Mucosa of descending colon (tissue), 3 donors: ENCODE results near the gene ELAC2. TPM values are rescaled to one million over a fixed set of nuclear protein-coding genes. Genes with fewer than 3 reads are reported as not detected.

ENCODE experiments used
- ATAC-seq: fragments of 200-7000 bp; cut with Tn5 transposase; one replicate; pipeline ENCODE4 v1.9.1; 2020; ENCODE audit warnings: mild to moderate bottlenecking, moderate library complexity
- DNase-seq, 3 donors: peaks; one replicate each; pipeline ENCODE4 v3.0.0-alpha.2; 2020
- H3K36me3 ChIP-seq: fragments of 200-600 bp; one replicate; pipeline ENCODE4 v1.8.0; 2021; ENCODE audit warnings: low read depth, mild to moderate bottlenecking
- H3K4me1 ChIP-seq: fragments of 200-600 bp; one replicate; pipeline ENCODE4 v1.8.0; 2021; ENCODE audit warnings: low read depth, mild to moderate bottlenecking
- H3K4me3 ChIP-seq: fragments of 200-600 bp; one replicate; pipeline ENCODE4 v1.8.0; 2021; ENCODE audit warnings: mild to moderate bottlenecking
- H3K9me3 ChIP-seq: fragments of 200-600 bp; one replicate; pipeline ENCODE4 v1.8.0; 2021; ENCODE audit warnings: mild to moderate bottlenecking
- intact Hi-C, 2 donors: fragments of 100-400 bp; cut with DNase I in 1 of 2; cut with micrococcal nuclease in 1 of 2; formaldehyde crosslinking; loops; one replicate each; pipeline versions ENCODE4 v1.11.0 to v1.11.1; 2022; cut with DNase I, micrococcal nuclease
- total RNA-seq, 3 donors: library from RNA; stranded (reverse); fragmentation: NEBNext Ultra II Directional in 2 of 3; extraction: Animal tissue kit (Norgen Biotek cat#: 25700) in 2 of 3; gene quantifications; one replicate each; pipeline versions ENCODE4 v1.2.1 to v1.2.4, GENCODE V29; 2021 to 2023
- TF ChIP-seq, protein P1 (sequence below): fragments of 200-600 bp; IDR thresholded peaks from one replicate; pipeline ENCODE4 v1.8.0; 2022; ENCODE audit warnings: antibody characterized with exemption, mild to moderate bottlenecking
- donor health status: DM: no; HTN: no; CAD: no; lungs with moderate emphysema.
- donor health status: DM: no; HTN: no; CAD: no.
- donor health status: DM: no; HTN: yes; CAD: no.

ELAC2 gene
- total RNA-seq, 3 donors from 2014 or later: 46.7 to 47.1 (median 46.9) TPM

DNA sequence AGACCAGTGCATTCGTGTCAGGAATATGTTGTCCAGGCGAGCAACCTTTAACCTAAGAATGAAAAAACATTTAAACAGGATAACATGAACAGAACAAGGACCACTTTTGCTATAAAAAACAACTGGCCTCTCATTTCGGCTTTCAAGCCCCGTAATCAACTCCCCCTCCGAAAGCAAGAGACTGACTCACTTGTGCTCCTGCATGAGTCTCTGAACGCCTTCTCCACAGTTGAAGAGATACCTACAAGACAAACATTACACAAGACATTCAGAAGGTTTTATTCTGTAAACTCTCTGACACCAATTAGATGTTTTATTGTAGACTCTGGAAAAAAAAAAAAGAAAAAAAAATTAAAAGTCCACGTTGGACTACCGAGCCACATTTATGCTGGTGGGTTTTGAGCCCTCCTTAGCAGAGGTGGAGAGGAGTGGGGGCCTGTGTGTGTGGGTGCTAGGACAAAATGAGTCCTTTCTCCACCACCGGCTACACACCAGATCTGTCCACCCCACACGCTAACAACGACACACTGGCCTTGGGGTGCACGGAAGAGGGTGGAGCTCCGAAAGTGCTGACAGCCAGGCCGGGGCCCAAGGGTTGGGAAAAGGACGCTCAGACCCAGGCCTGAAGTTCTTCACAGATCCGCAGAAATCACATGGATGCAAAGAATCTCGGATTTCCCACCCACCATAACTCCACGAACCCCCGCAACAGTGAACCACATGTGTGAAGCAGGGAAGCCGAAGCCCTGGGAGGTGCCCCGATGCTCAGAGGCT lies 759 bp downstream of the ELAC2 start:
- DNase-seq (no peak), ATAC-seq (peak; percentile 29)
- H3K36me3 ChIP-seq: peaks cover 4% of the 10 kb centered on the region
- peaks cover 9% of the 10 kb centered on the region for H3K4me1 ChIP-seq
- peak overlapping the region; percentile 53 for H3K4me3 ChIP-seq
- TF ChIP-seq, protein P1, sequence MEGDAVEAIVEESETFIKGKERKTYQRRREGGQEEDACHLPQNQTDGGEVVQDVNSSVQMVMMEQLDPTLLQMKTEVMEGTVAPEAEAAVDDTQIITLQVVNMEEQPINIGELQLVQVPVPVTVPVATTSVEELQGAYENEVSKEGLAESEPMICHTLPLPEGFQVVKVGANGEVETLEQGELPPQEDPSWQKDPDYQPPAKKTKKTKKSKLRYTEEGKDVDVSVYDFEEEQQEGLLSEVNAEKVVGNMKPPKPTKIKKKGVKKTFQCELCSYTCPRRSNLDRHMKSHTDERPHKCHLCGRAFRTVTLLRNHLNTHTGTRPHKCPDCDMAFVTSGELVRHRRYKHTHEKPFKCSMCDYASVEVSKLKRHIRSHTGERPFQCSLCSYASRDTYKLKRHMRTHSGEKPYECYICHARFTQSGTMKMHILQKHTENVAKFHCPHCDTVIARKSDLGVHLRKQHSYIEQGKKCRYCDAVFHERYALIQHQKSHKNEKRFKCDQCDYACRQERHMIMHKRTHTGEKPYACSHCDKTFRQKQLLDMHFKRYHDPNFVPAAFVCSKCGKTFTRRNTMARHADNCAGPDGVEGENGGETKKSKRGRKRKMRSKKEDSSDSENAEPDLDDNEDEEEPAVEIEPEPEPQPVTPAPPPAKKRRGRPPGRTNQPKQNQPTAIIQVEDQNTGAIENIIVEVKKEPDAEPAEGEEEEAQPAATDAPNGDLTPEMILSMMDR: no peak
- no peaks in the 10 kb centered on the region for H3K9me3 ChIP-seq
- intact Hi-C loops: no loop called here

DNA sequence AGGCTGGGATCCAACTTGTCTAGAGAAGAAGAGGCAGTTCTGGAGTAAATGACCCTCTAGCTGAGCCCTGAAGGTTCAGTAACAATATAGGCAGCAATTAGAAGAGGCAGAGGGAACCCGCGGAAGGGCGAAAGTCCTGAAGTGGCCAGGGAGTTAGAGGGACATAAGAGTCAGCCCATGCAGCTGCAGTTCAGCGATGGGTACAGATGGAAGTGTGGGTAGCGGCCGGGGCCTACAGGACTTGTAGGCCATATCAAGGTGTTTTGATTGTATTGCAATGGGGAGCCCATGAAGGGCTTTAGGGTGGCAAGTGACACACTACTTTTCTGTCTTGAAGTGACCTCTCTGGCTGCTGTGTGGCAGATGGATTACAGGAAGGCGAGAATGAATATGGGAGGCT lies 3.0 kb downstream of the ELAC2 start:
- H3K9me3 ChIP-seq: no peaks in the 10 kb centered on the region
- intact Hi-C loops: no loop called here

DNA sequence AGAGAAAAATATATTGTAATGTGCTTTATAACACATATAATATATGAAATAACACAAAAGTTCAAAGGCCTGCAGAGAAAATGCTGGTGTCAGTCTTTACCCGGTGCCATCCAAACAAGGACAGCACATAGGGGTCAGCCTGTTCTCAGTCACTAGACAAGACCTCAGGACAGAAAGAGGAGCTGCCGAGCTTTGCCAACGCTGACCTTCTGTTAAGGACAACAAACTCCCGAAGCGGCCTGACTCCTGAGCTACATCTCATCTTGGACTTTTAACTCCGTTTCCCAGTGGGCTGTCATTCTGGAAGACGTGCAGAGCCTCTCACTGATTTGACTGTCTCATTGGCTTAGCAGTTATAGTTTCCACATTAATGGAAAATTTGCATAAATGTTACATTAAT lies 6.9 kb downstream of the ELAC2 start:
- H3K36me3 ChIP-seq: peaks cover 4% of the 10 kb centered on the region
- ATAC-seq (no peak), DNase-seq (no peak)
- H3K4me3 ChIP-seq: no peak overlapping the region
- no peaks in the 10 kb centered on the region for H3K4me1 ChIP-seq
- H3K9me3 ChIP-seq: no peaks in the 10 kb centered on the region
- intact Hi-C loops: no loop called here
- TF ChIP-seq, protein P1: no peak

More for the DNA sequence above, 3.0 kb downstream of the ELAC2 start:
- TF ChIP-seq, protein P1: no peak
- no peak overlapping the region for H3K4me3 ChIP-seq
- ATAC-seq (no peak), DNase-seq (no peak)
- peaks cover 9% of the 10 kb centered on the region for H3K4me1 ChIP-seq
- peaks cover 4% of the 10 kb centered on the region for H3K36me3 ChIP-seq

DNA sequence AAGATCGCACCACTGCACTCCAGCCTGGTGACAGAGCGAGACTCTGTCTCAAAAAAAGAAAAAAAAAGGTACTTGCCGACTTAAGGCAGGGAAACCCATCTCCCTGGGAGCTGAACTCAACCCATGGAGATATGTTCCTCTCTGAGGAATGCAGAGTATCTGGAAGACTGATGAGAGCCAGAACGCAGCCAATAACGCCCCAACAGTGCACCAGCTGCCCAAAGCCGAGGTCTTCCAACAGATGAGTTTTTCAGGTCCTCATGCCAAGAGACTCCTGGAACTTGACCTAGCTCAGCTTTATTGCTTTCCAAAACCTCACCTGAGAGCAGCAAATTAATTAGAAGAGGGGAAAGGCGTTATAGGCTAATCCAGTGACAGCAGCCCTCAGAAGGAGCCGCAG lies 9.4 kb downstream of the ELAC2 start:
- DNase-seq (no peak), ATAC-seq (no peak)
- no peaks in the 10 kb centered on the region for H3K9me3 ChIP-seq
- intact Hi-C loops: loop anchor here in 1 of 2 donors (10.0 kb wide), 1 partner anchor 824 kb away; no protein-coding TSS in a partner anchor
- TF ChIP-seq, protein P1: no peak
- H3K4me1 ChIP-seq: no peaks in the 10 kb centered on the region
- peaks cover 9% of the 10 kb centered on the region for H3K36me3 ChIP-seq
- no peak overlapping the region for H3K4me3 ChIP-seq

DNA sequence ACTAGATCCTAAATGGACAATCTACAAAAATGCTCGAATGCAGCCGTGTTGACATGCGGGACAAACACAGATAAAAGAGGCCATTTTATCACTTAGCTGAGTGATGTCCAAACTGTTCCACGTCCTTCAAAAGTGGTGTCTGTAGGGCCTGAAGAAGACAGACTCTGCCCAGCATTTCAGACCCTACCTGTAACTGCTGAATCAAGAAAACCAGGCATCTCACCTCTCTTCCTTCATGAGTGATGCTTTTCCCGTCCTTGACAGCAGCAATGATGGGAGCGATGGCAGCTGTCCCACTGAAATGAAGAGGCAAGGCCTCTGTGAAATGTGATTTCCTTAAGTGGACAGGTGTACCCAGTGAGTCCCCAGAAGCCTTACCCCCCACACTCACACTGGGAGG lies 12.3 kb downstream of the ELAC2 start:
- ATAC-seq (no peak), DNase-seq (no peak)
- H3K36me3 ChIP-seq: peaks cover 13% of the 10 kb centered on the region
- H3K9me3 ChIP-seq: no peaks in the 10 kb centered on the region
- H3K4me1 ChIP-seq: no peaks in the 10 kb centered on the region
- no peak overlapping the region for H3K4me3 ChIP-seq
- intact Hi-C loops: loop anchor here in 1 of 2 donors (10.0 kb wide), 1 partner anchor 821 kb away; no protein-coding TSS in a partner anchor
- TF ChIP-seq, protein P1: no peak
